H9 (cell line): ENCODE measurements around the gene PNMA8C. TPM values are rescaled to one million over a fixed set of nuclear protein-coding genes. Genes with fewer than 3 reads are reported as not detected.

Experiments
- DNase-seq: peaks from one replicate; pipeline ENCODE4 v3.0.0-alpha.2; 2017
- H2AFZ ChIP-seq: one replicate; pipeline ENCODE4 v1.6.1; 2013; ENCODE audit warnings: mild to moderate bottlenecking, low read length, control low read depth, moderate library complexity
- H2AK5ac ChIP-seq: 2 replicates; pipeline ENCODE4 v1.6.1; 2013; ENCODE audit warnings: low read length, control low read depth, mixed read lengths; ENCODE audit not compliant: insufficient read length
- H2BK120ac ChIP-seq: one replicate; pipeline ENCODE4 v1.6.1; 2013; ENCODE audit warnings: low read depth, mild to moderate bottlenecking, low read length, control low read depth, inconsistent platforms; ENCODE audit not compliant: poor library complexity, severe bottlenecking
- H2BK12ac ChIP-seq: 2 replicates; pipeline ENCODE4 v1.6.1; 2013; ENCODE audit warnings: low read length, control low read depth, mixed read lengths, low read depth; ENCODE audit not compliant: insufficient read length
- H2BK15ac ChIP-seq: 2 replicates; pipeline ENCODE4 v1.6.1; 2013; ENCODE audit warnings: low read depth, low read length, control low read depth
- H2BK20ac ChIP-seq: one replicate; pipeline ENCODE4 v1.6.1; 2013; ENCODE audit warnings: low read depth, mild to moderate bottlenecking, low read length, control low read depth, inconsistent platforms; ENCODE audit not compliant: poor library complexity, severe bottlenecking
- H2BK5ac ChIP-seq: 2 replicates; pipeline ENCODE4 v1.6.1; 2013; ENCODE audit warnings: low read length, control low read depth, mixed read lengths; ENCODE audit not compliant: insufficient read length
- H3K14ac ChIP-seq: 2 replicates; pipeline ENCODE4 v1.6.1; 2013; ENCODE audit warnings: low read length, control low read depth; ENCODE audit not compliant: insufficient read depth
- H3K18ac ChIP-seq: 2 replicates; pipeline ENCODE4 v1.6.1; 2013; ENCODE audit warnings: low read depth, mild to moderate bottlenecking, mixed read lengths, low read length, control low read depth; ENCODE audit not compliant: insufficient read length
- H3K23ac ChIP-seq: 2 replicates; pipeline ENCODE4 v1.6.1; 2013; ENCODE audit warnings: low read length, control low read depth, mixed read lengths, low read depth; ENCODE audit not compliant: insufficient read length
- H3K23me2 ChIP-seq: 2 replicates; pipeline ENCODE4 v1.6.1; 2013; ENCODE audit warnings: low read depth, mild to moderate bottlenecking, mixed read lengths, low read length, control low read depth; ENCODE audit not compliant: insufficient read length, poor library complexity, severe bottlenecking
- H3K27ac ChIP-seq: 2 replicates; pipeline ENCODE4 v1.5.1; 2013; ENCODE audit warnings: low read length, control low read depth, mixed read lengths, low read depth; ENCODE audit not compliant: insufficient read length
- H3K27me3 ChIP-seq: 2 replicates; pipeline ENCODE4 v1.6.1; 2013; ENCODE audit warnings: low read length, control low read depth, inconsistent platforms; ENCODE audit not compliant: insufficient read depth
- H3K4ac ChIP-seq: 2 replicates; pipeline ENCODE4 v1.6.1; 2013; ENCODE audit warnings: low read depth, mild to moderate bottlenecking, control low read depth, inconsistent platforms, low read length, moderate library complexity
- H3K4me1 ChIP-seq: 2 replicates; pipeline ENCODE4 v1.6.1; 2013; ENCODE audit warnings: low read length, control low read depth, inconsistent platforms; ENCODE audit not compliant: insufficient read depth
- H3K4me2 ChIP-seq: 2 replicates; pipeline ENCODE4 v1.6.1; 2013; ENCODE audit warnings: low read length, control low read depth, mixed read lengths; ENCODE audit not compliant: insufficient read length, insufficient read depth
- H3K56ac ChIP-seq: 2 replicates; pipeline ENCODE4 v1.6.1; 2013; ENCODE audit warnings: low read depth, mild to moderate bottlenecking, mixed read lengths, low read length, control low read depth; ENCODE audit not compliant: insufficient read length
- H3K79me1 ChIP-seq: 2 replicates; pipeline ENCODE4 v1.6.1; 2013; ENCODE audit warnings: low read depth, mild to moderate bottlenecking, moderate library complexity, low read length, control low read depth, inconsistent platforms; ENCODE audit not compliant: insufficient read depth, poor library complexity, severe bottlenecking
- H3K79me2 ChIP-seq: 2 replicates; pipeline ENCODE4 v1.6.1; 2013; ENCODE audit warnings: low read length, control low read depth, inconsistent platforms; ENCODE audit not compliant: insufficient read depth
- H3K9ac ChIP-seq: 2 replicates; pipeline ENCODE4 v1.6.1; 2013; ENCODE audit warnings: low read length, control low read depth, mixed read lengths; ENCODE audit not compliant: insufficient read length; ENCODE audit errors: extremely low read depth
- H3K9me3 ChIP-seq: one replicate; pipeline ENCODE4 v1.6.1; 2013; ENCODE audit warnings: low read depth, low read length, inconsistent platforms; ENCODE audit not compliant: control insufficient read depth
- H3T11ph ChIP-seq: one replicate; pipeline ENCODE4 v1.6.1; 2013; ENCODE audit warnings: mild to moderate bottlenecking, low read length, control low read depth, inconsistent platforms
- H4K20me1 ChIP-seq: one replicate; pipeline ENCODE4 v1.6.1; 2013; ENCODE audit not compliant: control insufficient read depth, insufficient read length, insufficient read depth
- H4K5ac ChIP-seq: 2 replicates; pipeline ENCODE4 v1.6.1; 2013; ENCODE audit warnings: low read depth, mild to moderate bottlenecking, mixed read lengths, low read length, control low read depth; ENCODE audit not compliant: insufficient read length
- H4K8ac ChIP-seq: replicated peaks from 2 replicates; pipeline ENCODE4 v1.6.1; 2013; ENCODE audit warnings: low read length, control low read depth, mixed read lengths, low read depth; ENCODE audit not compliant: insufficient read length
- H4K91ac ChIP-seq: 2 replicates; pipeline ENCODE4 v1.6.1; 2013; ENCODE audit warnings: low read depth, mild to moderate bottlenecking, moderate library complexity, mixed read lengths, low read length, control low read depth; ENCODE audit not compliant: insufficient read length
- H3K27ac Mint-ChIP-seq, 3 experiments: 2 replicates in 2 of 3; 3 replicates in 1 of 3; pipeline ENCODE4 v1.8.0; 2020 to 2021; ENCODE audit warnings: mixed read lengths in 3 of 3, mild to moderate bottlenecking in 1 of 3, moderate library complexity in 1 of 3
- H3K27me3 Mint-ChIP-seq: 2 replicates; pipeline ENCODE4 v1.8.0; 2021; ENCODE audit warnings: low read depth, mild to moderate bottlenecking, moderate library complexity, mixed read lengths
- H3K36me3 Mint-ChIP-seq, 3 experiments: 2 replicates in 2 of 3; 3 replicates in 1 of 3; pipeline ENCODE4 v1.8.0; 2020 to 2021; ENCODE audit warnings: low read depth in 3 of 3, mixed read lengths in 3 of 3; ENCODE audit not compliant: insufficient read depth in 1 of 3
- H3K4me1 Mint-ChIP-seq, 2 experiments: 2 replicates each; pipeline ENCODE4 v1.8.0; 2020; ENCODE audit warnings: mixed read lengths in 2 of 2
- H3K4me3 Mint-ChIP-seq, 2 experiments: 2 replicates in 1 of 2; 3 replicates in 1 of 2; pipeline ENCODE4 v1.8.0; 2020 to 2021; ENCODE audit warnings: mild to moderate bottlenecking in 2 of 2, mixed read lengths in 2 of 2, moderate library complexity in 1 of 2
- H3K9me3 Mint-ChIP-seq, 2 experiments: 2 replicates in 1 of 2; 3 replicates in 1 of 2; pipeline ENCODE4 v1.8.0; 2020; ENCODE audit warnings: mild to moderate bottlenecking in 2 of 2, mixed read lengths in 2 of 2, moderate library complexity in 1 of 2
- CTCF ChIP-seq: fragments of 200-600 bp; sonication (generic); conservative IDR thresholded peaks from 3 replicates; pipeline ENCODE4 v1.8.0; 2021; ENCODE audit warnings: antibody characterized with exemption, mild to moderate bottlenecking
- WGBS: extraction: QIAGEN DNeasy Blood & Tissue Kit; methylation state at CpG from one replicate; pipeline ENCODE4 v1.1.7; 2013; ENCODE audit warnings: missing lambda C conversion rate, low lambda C conversion rate, mixed read lengths; ENCODE audit not compliant: insufficient read length; ENCODE audit errors: extremely low coverage; 5-methylcytosine and 5-hydroxymethylcytosine counted together
- total RNA-seq: library from RNA; stranded (reverse); gene quantifications from 2 replicates; pipeline ENCODE4 v1.2.1, GENCODE V29; 2021

PNMA8C gene
- total RNA-seq, 1 experiment from 2014 or later = 1.8 TPM

GRCh38 chr19:46448601-46449000 lies 19.9 kb upstream of the PNMA8C start:
- Histone ChIP-seq H2BK15ac (no peak overlapping the region), H3K27me3 (no peaks in the 10 kb centered on the region), H3K23me2 (no peaks in the 10 kb centered on the region), H2BK120ac (no peak overlapping the region), H3K23ac (no peak overlapping the region), H3T11ph (no peak overlapping the region), H3K4ac (no peak overlapping the region), H3K56ac (no peak overlapping the region), H2BK20ac (no peak overlapping the region), H4K8ac (no peak overlapping the region), H2BK12ac (no peak overlapping the region), H3K4me1 (no peaks in the 10 kb centered on the region), H3K14ac (no peak overlapping the region), H3K9ac (no peak overlapping the region), H3K4me2 (no peak overlapping the region), H3K79me1 (no peaks in the 10 kb centered on the region), H4K20me1 (no peaks in the 10 kb centered on the region), H3K18ac (no peak overlapping the region), H2AFZ (no peak overlapping the region), H2BK5ac (no peak overlapping the region), H3K79me2 (no peaks in the 10 kb centered on the region), H3K9me3 (no peaks in the 10 kb centered on the region), H3K27ac (no peak overlapping the region), H4K91ac (no peak overlapping the region), H4K5ac (no peak overlapping the region), H2AK5ac (no peak overlapping the region)
- Mint-ChIP-seq H3K36me3 (no peaks in the 10 kb centered on the region), H3K9me3 (peaks cover 5 to 7% of the 10 kb centered on the region in 2 experiments; a peak in 3 of 5 replicates), H3K27ac (no peak overlapping the region), H3K27me3 (peaks cover 3% of the 10 kb centered on the region; the same call in 1 of the 2 replicates), H3K4me1 (no peaks in the 10 kb centered on the region), H3K4me3 (no peak overlapping the region)
- 100% methylated on average over 3 of the region's 10 CpGs for WGBS
- no peak for DNase-seq
- no peak for TF ChIP-seq CTCF
